Mesenchymal stem cell (in vitro differentiated cells and primary cell): Measurements from ENCODE around the gene MGAT4B.

Experiments
- DNase-seq: peaks from one replicate; pipeline ENCODE4 v3.0.0-alpha.2; 2013
- H2AFZ ChIP-seq: one replicate; pipeline ENCODE4 v1.6.1; 2013; ENCODE audit warnings: low read depth, mild to moderate bottlenecking, control low read depth, inconsistent platforms, low read length, moderate library complexity
- H2AK5ac ChIP-seq: 2 replicates; pipeline ENCODE4 v1.6.1; 2013; ENCODE audit warnings: low read length, moderate library complexity, mild to moderate bottlenecking, inconsistent platforms; ENCODE audit not compliant: severe bottlenecking
- H2BK120ac ChIP-seq: one replicate; pipeline ENCODE4 v1.6.1; 2013; ENCODE audit warnings: low read depth, mild to moderate bottlenecking, inconsistent platforms, low read length, moderate library complexity
- H2BK12ac ChIP-seq, 2 experiments: one replicate each; pipeline ENCODE4 v1.6.1; 2013; ENCODE audit warnings: inconsistent platforms in 2 of 2, low read length in 2 of 2, mild to moderate bottlenecking in 2 of 2, moderate library complexity in 2 of 2, control low read depth in 1 of 2
- H2BK15ac ChIP-seq: one replicate; pipeline ENCODE4 v1.6.1; 2013; ENCODE audit warnings: mild to moderate bottlenecking, low read depth, inconsistent platforms; ENCODE audit not compliant: poor library complexity, severe bottlenecking
- H2BK5ac ChIP-seq: 2 replicates; pipeline ENCODE4 v1.6.1; 2013; ENCODE audit warnings: low read depth, mild to moderate bottlenecking, low read length, control low read depth, inconsistent platforms; ENCODE audit not compliant: poor library complexity, severe bottlenecking
- H3K14ac ChIP-seq, 2 experiments: one replicate each; pipeline ENCODE4 v1.6.1; 2013; ENCODE audit warnings: inconsistent platforms in 2 of 2, low read length in 2 of 2, control low read depth in 1 of 2, mild to moderate bottlenecking in 1 of 2, moderate library complexity in 1 of 2
- H3K18ac ChIP-seq, 2 experiments: one replicate each; pipeline ENCODE4 v1.6.1; 2013; ENCODE audit warnings: inconsistent platforms in 2 of 2, low read length in 2 of 2, control low read depth in 1 of 2, low read depth in 1 of 2, mild to moderate bottlenecking in 1 of 2
- H3K23ac ChIP-seq, 2 experiments: one replicate each; pipeline ENCODE4 v1.6.1; 2013; ENCODE audit warnings: inconsistent platforms in 2 of 2, low read length in 2 of 2, mild to moderate bottlenecking in 2 of 2, moderate library complexity in 2 of 2, control low read depth in 1 of 2
- H3K27ac ChIP-seq: 2 replicates; pipeline ENCODE4 v1.5.1; 2013; ENCODE audit warnings: mild to moderate bottlenecking, moderate library complexity, low read length, control low read depth, inconsistent platforms; ENCODE audit not compliant: poor library complexity, severe bottlenecking
- H3K27me3 ChIP-seq, 2 experiments: 2 replicates each; pipeline versions ENCODE4 v1.6.1 to v1.7.0; 2013; ENCODE audit warnings: low read length in 2 of 2, mild to moderate bottlenecking in 2 of 2, moderate library complexity in 2 of 2, control low read depth in 1 of 2, inconsistent platforms in 1 of 2; ENCODE audit not compliant: control insufficient read depth in 1 of 2, insufficient read depth in 1 of 2
- H3K36me3 ChIP-seq, 2 experiments: 2 replicates each; pipeline versions ENCODE4 v1.6.1 to v1.7.0; 2013; ENCODE audit warnings: low read length in 2 of 2, control low read depth in 1 of 2, inconsistent platforms in 1 of 2, low read depth in 1 of 2, mild to moderate bottlenecking in 1 of 2; ENCODE audit not compliant: insufficient read depth in 2 of 2, control insufficient read depth in 1 of 2
- H3K4ac ChIP-seq, 2 experiments: one replicate each; pipeline ENCODE4 v1.6.1; 2013; ENCODE audit warnings: inconsistent platforms in 2 of 2, low read length in 2 of 2, mild to moderate bottlenecking in 2 of 2, moderate library complexity in 2 of 2, control low read depth in 1 of 2, low read depth in 1 of 2
- H3K4me1 ChIP-seq: 2 replicates; pipeline ENCODE4 v1.6.1; 2013; ENCODE audit warnings: low read depth, low read length, control low read depth; ENCODE audit not compliant: control insufficient read depth, insufficient read depth
- H3K4me2 ChIP-seq: 2 replicates; pipeline ENCODE4 v1.6.1; 2013; ENCODE audit warnings: low read length, mild to moderate bottlenecking, inconsistent platforms; ENCODE audit not compliant: poor library complexity, severe bottlenecking
- H3K4me3 ChIP-seq, 2 experiments: 2 replicates each; pipeline versions ENCODE4 v1.5.1 to v1.7.0; 2013; ENCODE audit warnings: low read length in 2 of 2, mild to moderate bottlenecking in 2 of 2, control low read depth in 1 of 2, low read depth in 1 of 2; ENCODE audit not compliant: insufficient read depth in 1 of 2
- H3K79me1 ChIP-seq: replicated peaks from 2 replicates; pipeline ENCODE4 v1.6.1; 2013; ENCODE audit warnings: mild to moderate bottlenecking, control low read depth, low read length, inconsistent platforms; ENCODE audit not compliant: poor library complexity, severe bottlenecking
- H3K9ac ChIP-seq: 2 replicates; pipeline ENCODE4 v1.7.0; 2013; ENCODE audit warnings: mild to moderate bottlenecking, low read length, moderate library complexity
- H3K9me3 ChIP-seq: 2 replicates; pipeline ENCODE4 v1.7.0; 2013; ENCODE audit warnings: mild to moderate bottlenecking, low read length; ENCODE audit not compliant: control insufficient read depth
- H4K8ac ChIP-seq: one replicate; pipeline ENCODE4 v1.6.1; 2013; ENCODE audit warnings: inconsistent platforms, mild to moderate bottlenecking, low read length, moderate library complexity
- H4K91ac ChIP-seq: one replicate; pipeline ENCODE4 v1.6.1; 2013; ENCODE audit warnings: mild to moderate bottlenecking, low read length, inconsistent platforms
- WGBS: methylation state at CpG from one replicate; pipeline ENCODE4 v1.1.7; 2013; ENCODE audit warnings: mixed read lengths; 5-methylcytosine and 5-hydroxymethylcytosine counted together

MGAT4B gene

DNA sequence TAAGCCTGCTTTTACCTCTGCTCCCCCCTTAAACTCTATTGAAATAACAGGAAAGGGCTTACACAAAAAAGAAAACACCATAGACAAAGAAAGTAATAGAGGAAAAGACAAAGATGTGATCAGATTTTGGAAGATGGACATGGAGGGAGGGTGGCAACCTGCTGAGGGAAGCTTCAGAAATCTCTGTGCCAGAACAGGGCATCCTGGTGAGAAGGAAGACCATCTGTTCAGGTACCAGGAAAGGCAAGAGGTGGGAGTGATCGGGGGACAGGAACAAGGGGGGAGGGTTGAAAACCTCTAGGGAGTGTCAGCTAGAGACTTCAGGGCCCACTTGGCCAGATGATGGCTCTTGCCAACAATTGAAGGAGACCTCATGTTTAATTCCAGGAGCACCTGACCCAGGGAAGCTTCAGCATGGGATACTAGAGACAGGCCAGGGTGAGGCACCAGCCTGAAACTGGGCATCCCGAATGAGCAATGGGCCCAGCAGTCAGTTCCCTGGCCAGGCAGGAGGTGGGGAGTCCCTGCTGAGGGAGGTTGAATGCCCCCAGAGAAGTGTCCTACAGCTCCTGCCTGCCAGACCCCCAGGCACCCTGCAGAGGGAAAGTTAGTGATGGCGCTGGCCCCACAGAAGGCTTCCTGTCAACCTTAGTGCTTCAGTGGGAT, 22.2 kb upstream of the MGAT4B start:
- Histone ChIP-seq H2BK15ac (no peak overlapping the region), H2AFZ (no peak overlapping the region), H3K4me3 (no peak overlapping the region), H3K9me3 (no peaks in the 10 kb centered on the region), H2BK5ac (no peak overlapping the region), H3K23ac (peak overlapping the region in 1 of 2 experiments; percentile 86), H2BK120ac (no peak overlapping the region), H2AK5ac (peak overlapping the region; percentile 68), H3K27me3 (no peaks in the 10 kb centered on the region), H2BK12ac (no peak overlapping the region), H3K18ac (no peak overlapping the region), H3K79me1 (peaks cover 20% of the 10 kb centered on the region), H3K4me1 (peaks cover 43% of the 10 kb centered on the region), H3K14ac (no peak overlapping the region), H3K4ac (no peak overlapping the region), H3K27ac (no peak overlapping the region), H3K36me3 (peaks cover 86 to 100% of the 10 kb centered on the region in 2 experiments), H4K8ac (peak overlapping the region; percentile 27), H3K9ac (no peak overlapping the region), H4K91ac (no peak overlapping the region), H3K4me2 (no peak overlapping the region)
- DNase-seq, result no peak
- WGBS, result 99% methylated on average over 3 of the region's 3 CpGs

- WGBS, result 68% methylated on average over 9 of the region's 9 CpGs
- Histone ChIP-seq H3K14ac (no peak overlapping the region), H4K91ac (no peak overlapping the region), H3K9me3 (no peaks in the 10 kb centered on the region), H3K79me1 (peaks cover 15% of the 10 kb centered on the region), H2BK15ac (no peak overlapping the region), H2AK5ac (no peak overlapping the region), H3K4me3 (no peak overlapping the region), H3K18ac (no peak overlapping the region), H3K4ac (no peak overlapping the region), H3K36me3 (peaks cover 85 to 99% of the 10 kb centered on the region in 2 experiments), H2BK5ac (no peak overlapping the region), H3K27me3 (no peaks in the 10 kb centered on the region), H2BK12ac (no peak overlapping the region), H2BK120ac (no peak overlapping the region), H4K8ac (no peak overlapping the region), H3K4me2 (no peak overlapping the region), H3K9ac (peak overlapping the region; percentile 35), H3K4me1 (peaks cover 46% of the 10 kb centered on the region), H2AFZ (no peak overlapping the region), H3K23ac (no peak overlapping the region), H3K27ac (peak overlapping the region; percentile 3)
- DNase-seq, result peak; percentile 81
Measured at GRCh38 chr5:179827680-179828079, 21.0 kb upstream of the MGAT4B start.

DNA sequence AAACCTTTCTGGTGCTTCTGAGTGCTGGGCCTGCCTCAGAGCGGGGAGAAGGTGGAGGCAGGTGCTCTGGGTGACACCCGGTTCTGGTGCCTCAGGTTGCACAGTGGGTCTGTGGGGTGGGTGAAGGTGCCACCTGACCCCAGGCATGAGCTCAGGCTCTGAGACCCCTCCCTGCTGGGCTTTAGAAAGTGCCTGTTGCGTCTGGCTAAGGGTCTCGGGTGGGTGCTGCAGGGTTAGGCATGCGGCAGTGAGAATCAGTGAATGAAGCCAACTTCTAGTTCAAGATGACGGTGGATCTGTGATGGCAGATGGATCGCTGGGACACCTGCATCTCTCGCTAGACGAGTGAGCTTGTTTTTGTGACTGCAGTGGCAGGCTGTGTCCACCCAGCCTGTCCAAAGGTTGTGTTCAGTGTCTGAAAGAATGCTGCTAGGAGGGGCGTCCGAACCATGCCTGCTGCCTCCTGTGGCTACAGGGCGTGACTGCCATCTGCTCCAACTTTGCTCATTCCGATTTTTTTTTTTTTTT, 19.1 kb upstream of the MGAT4B start:
- no peak overlapping the region for H2BK120ac ChIP-seq
- H3K4me3 ChIP-seq, result peak overlapping the region in 1 of 2 experiments; percentile 39
- no peak overlapping the region for H3K4me2 ChIP-seq
- H2AFZ ChIP-seq, result no peak overlapping the region
- peaks cover 15% of the 10 kb centered on the region for H3K79me1 ChIP-seq
- no peaks in the 10 kb centered on the region for H3K9me3 ChIP-seq
- peak overlapping the region; percentile 96 for H3K9ac ChIP-seq
- no peaks in the 10 kb centered on the region for H3K27me3 ChIP-seq
- H3K4ac ChIP-seq, result no peak overlapping the region
- no peak overlapping the region for H2BK12ac ChIP-seq
- H3K36me3 ChIP-seq, result peaks cover 69 to 89% of the 10 kb centered on the region in 2 experiments
- 93% methylated on average over 13 of the region's 13 CpGs for WGBS
- no peak overlapping the region for H4K8ac ChIP-seq
- H4K91ac ChIP-seq, result no peak overlapping the region
- no peak overlapping the region for H2AK5ac ChIP-seq
- no peak overlapping the region for H3K18ac ChIP-seq
- no peak overlapping the region for H3K23ac ChIP-seq
- H3K27ac ChIP-seq, result no peak overlapping the region
- H3K14ac ChIP-seq, result no peak overlapping the region
- no peak overlapping the region for H2BK15ac ChIP-seq
- peak; percentile 31 for DNase-seq
- peaks cover 39% of the 10 kb centered on the region for H3K4me1 ChIP-seq
- no peak overlapping the region for H2BK5ac ChIP-seq

- H2BK12ac ChIP-seq, result no peak overlapping the region
- no peak overlapping the region for H2AK5ac ChIP-seq
- H2BK15ac ChIP-seq, result no peak overlapping the region
- DNase-seq, result no peak
- WGBS, result 76% methylated on average over 1 of the region's 3 CpGs
- peaks cover 47% of the 10 kb centered on the region for H3K4me1 ChIP-seq
- no peak overlapping the region for H3K4ac ChIP-seq
- no peak overlapping the region for H3K4me2 ChIP-seq
- no peak overlapping the region for H3K18ac ChIP-seq
- H2BK120ac ChIP-seq, result no peak overlapping the region
- peaks cover 60 to 79% of the 10 kb centered on the region in 2 experiments for H3K36me3 ChIP-seq
- no peak overlapping the region for H4K91ac ChIP-seq
- peaks cover 15% of the 10 kb centered on the region for H3K79me1 ChIP-seq
- H3K14ac ChIP-seq, result no peak overlapping the region
- peak overlapping the region; percentile 96 for H3K9ac ChIP-seq
- H3K4me3 ChIP-seq, result peak overlapping the region in 1 of 2 experiments; percentile 95
- no peaks in the 10 kb centered on the region for H3K27me3 ChIP-seq
- no peak overlapping the region for H3K27ac ChIP-seq
- no peak overlapping the region for H2BK5ac ChIP-seq
- no peak overlapping the region for H3K23ac ChIP-seq
- no peak overlapping the region for H4K8ac ChIP-seq
- no peaks in the 10 kb centered on the region for H3K9me3 ChIP-seq
- no peak overlapping the region for H2AFZ ChIP-seq
Measured at GRCh38 chr5:179824745-179825112, 18.1 kb upstream of the MGAT4B start.
